ENCODE measurements around the gene TAF4. TPM values are rescaled to one million over a fixed set of nuclear protein-coding genes. Genes with fewer than 3 reads are reported as not detected.

TAF4 gene
- total RNA-seq, 4 donors from 2014 or later, result 12.0 to 19.9 (median 16.2) TPM

DNA sequence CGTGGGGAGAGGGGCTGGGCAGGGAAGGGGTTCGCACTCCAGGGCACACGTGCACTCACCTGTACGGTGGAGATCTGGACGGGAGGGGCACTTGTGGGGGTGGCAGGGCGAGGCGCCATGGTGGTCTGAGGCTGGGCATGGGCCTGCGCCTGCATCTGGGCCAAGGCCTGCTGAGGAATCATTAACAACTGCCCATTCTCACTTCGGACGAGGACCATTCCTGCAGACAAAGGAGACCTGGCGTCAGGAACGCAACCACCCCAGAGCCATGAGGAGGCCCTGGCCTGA, 51.2 kb downstream of the TAF4 start:
- Histone ChIP-seq H3K4me3 (no peak overlapping the region), H3K27me3 (no peaks in the 10 kb centered on the region), H3K27ac (replicated peaks in 1 of 4) (no peak overlapping the region), H3K4me1 (peaks cover 4 to 39% (median 30%) of the 10 kb centered on the region in 4 donors), H3K9me3 (no peaks in the 10 kb centered on the region), H3K36me3 (peaks cover 13 to 42% (median 39%) of the 10 kb centered on the region in 4 donors)
- WGBS, result 88% methylated on average over 11 of the region's 12 CpGs
- no peak for DNase-seq (ENCODE audit: extremely low spot score)
- TF ChIP-seq POLR2AphosphoS5 (IDR thresholded peaks at IDR 0.05), result no peak
- no peak for TF ChIP-seq POLR2A (IDR thresholded peaks at IDR 0.05; ENCODE audit: low read depth)
- no peak for TF ChIP-seq EP300 (IDR thresholded peaks at IDR 0.05)
- TF ChIP-seq, protein P1, sequence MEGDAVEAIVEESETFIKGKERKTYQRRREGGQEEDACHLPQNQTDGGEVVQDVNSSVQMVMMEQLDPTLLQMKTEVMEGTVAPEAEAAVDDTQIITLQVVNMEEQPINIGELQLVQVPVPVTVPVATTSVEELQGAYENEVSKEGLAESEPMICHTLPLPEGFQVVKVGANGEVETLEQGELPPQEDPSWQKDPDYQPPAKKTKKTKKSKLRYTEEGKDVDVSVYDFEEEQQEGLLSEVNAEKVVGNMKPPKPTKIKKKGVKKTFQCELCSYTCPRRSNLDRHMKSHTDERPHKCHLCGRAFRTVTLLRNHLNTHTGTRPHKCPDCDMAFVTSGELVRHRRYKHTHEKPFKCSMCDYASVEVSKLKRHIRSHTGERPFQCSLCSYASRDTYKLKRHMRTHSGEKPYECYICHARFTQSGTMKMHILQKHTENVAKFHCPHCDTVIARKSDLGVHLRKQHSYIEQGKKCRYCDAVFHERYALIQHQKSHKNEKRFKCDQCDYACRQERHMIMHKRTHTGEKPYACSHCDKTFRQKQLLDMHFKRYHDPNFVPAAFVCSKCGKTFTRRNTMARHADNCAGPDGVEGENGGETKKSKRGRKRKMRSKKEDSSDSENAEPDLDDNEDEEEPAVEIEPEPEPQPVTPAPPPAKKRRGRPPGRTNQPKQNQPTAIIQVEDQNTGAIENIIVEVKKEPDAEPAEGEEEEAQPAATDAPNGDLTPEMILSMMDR (IDR thresholded peaks at IDR 0.05), result no peak
- intact Hi-C loops (cut with DNase I), result loop anchor here (5.0 kb wide), 2 partner anchors 123 to 143 kb away; no protein-coding TSS in a partner anchor

DNA sequence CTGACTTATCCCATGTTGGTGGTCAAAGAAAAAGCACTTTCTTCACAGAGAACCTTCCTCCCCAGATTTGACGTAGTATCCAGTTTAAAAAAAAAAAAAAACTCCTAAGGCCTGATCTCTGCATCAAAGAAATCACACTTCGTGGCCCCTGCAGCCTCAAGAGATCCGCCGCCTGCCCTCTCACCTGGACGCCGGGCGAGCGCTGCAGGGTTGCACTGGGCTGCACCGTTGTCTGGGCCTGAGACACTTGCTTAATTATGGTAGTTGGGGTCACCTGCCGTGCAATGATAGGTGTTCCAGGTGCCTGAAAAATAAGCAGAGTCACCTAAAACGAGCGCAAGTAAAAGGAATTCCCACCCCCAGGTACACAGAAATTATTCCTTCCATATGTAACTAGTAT, 53.0 kb downstream of the TAF4 start:
- Histone ChIP-seq H3K4me3 (no peak overlapping the region), H3K9me3 (no peaks in the 10 kb centered on the region), H3K4me1 (peaks cover 0 to 32% (median 27%) of the 10 kb centered on the region in 4 donors), H3K27ac (replicated peaks in 1 of 4) (no peak overlapping the region), H3K27me3 (no peaks in the 10 kb centered on the region), H3K36me3 (peaks cover 26 to 60% (median 56%) of the 10 kb centered on the region in 4 donors)
- WGBS, result 91% methylated on average over 12 of the region's 12 CpGs
- no peak for TF ChIP-seq POLR2A (IDR thresholded peaks at IDR 0.05; ENCODE audit: low read depth)
- no peak for TF ChIP-seq EP300 (IDR thresholded peaks at IDR 0.05)
- TF ChIP-seq, protein P1 (IDR thresholded peaks at IDR 0.05), result no peak
- TF ChIP-seq POLR2AphosphoS5 (IDR thresholded peaks at IDR 0.05), result no peak
- intact Hi-C loops (cut with DNase I), result loop anchor here (5.0 kb wide), 2 partner anchors 125 to 145 kb away; no protein-coding TSS in a partner anchor
- DNase-seq (ENCODE audit: extremely low spot score), result no peak

DNA sequence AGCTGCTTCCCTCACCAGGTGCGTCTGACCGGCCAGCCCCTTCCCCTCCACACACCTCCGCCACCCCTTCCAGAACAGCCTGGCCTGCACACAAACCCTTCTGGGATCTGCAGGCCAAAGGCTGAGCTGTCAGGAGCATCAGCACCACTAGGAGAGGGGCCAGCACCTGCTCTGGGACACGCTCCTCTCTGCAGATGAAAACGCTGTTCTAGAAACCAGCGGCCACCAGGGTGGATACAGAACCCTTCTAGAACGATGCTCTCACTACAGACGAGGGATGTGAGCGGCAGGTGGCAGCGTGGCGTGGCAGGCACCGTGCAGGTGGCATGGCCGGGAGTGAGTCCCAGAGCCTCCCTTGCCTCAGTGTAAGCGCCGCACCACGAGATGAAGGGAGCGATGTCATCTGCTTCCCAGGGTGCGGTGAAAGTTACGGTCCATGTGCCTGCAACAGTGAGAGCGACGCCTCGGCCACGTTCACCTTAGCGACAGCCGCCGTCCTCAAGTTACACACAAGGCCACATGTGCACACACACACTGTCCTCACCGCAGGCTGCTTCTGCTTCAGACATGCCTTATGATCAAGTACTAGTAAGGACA, 53.6 kb downstream of the TAF4 start:
- Histone ChIP-seq H3K27me3 (no peaks in the 10 kb centered on the region), H3K9me3 (no peaks in the 10 kb centered on the region), H3K4me1 (peaks cover 0 to 32% (median 27%) of the 10 kb centered on the region in 4 donors), H3K4me3 (no peak overlapping the region), H3K36me3 (peaks cover 31 to 66% (median 62%) of the 10 kb centered on the region in 4 donors), H3K27ac (replicated peaks in 1 of 4) (no peak overlapping the region)
- WGBS, result 92% methylated on average over 27 of the region's 27 CpGs
- TF ChIP-seq EP300 (IDR thresholded peaks at IDR 0.05) (no peak), POLR2AphosphoS5 (IDR thresholded peaks at IDR 0.05) (no peak), POLR2A (IDR thresholded peaks at IDR 0.05; ENCODE audit: low read depth) (no peak)
- TF ChIP-seq, protein P1 (IDR thresholded peaks at IDR 0.05), result no peak
- intact Hi-C loops (cut with DNase I), result loop anchor here (5.0 kb wide), 2 partner anchors 125 to 145 kb away; no protein-coding TSS in a partner anchor
- DNase-seq (ENCODE audit: extremely low spot score), result no peak

DNA sequence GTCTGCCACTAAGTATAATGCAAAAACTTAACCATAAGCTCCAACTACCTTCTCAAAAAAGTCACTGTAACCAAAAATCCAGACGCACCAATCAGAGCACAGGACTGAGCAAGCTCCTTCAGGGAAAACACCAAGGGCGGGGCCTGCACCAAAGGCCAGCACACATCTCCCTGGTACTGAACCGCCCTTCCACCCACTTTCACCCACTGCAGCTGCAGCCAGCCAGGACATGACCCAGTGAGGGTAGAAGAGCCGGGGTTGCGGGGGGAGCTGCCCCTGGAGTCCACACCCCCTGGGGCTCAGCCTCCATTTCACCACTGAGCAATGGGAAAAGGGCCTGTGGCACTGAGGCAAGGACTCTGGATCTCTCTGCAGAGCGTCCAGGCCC, 54.3 kb downstream of the TAF4 start:
- Histone ChIP-seq H3K4me1 (peaks cover 0 to 31% (median 25%) of the 10 kb centered on the region in 4 donors), H3K9me3 (no peaks in the 10 kb centered on the region), H3K27ac (replicated peaks in 1 of 4) (no peak overlapping the region), H3K4me3 (no peak overlapping the region), H3K27me3 (no peaks in the 10 kb centered on the region), H3K36me3 (peaks cover 34 to 72% (median 67%) of the 10 kb centered on the region in 4 donors)
- intact Hi-C loops (cut with DNase I), result loop anchor here (5.0 kb wide), 2 partner anchors 126 to 146 kb away; no protein-coding TSS in a partner anchor
- 91% methylated on average over 6 of the region's 6 CpGs for WGBS
- no peak for TF ChIP-seq POLR2A (IDR thresholded peaks at IDR 0.05; ENCODE audit: low read depth)
- no peak for TF ChIP-seq EP300 (IDR thresholded peaks at IDR 0.05)
- TF ChIP-seq, protein P1 (IDR thresholded peaks at IDR 0.05), result no peak
- TF ChIP-seq POLR2AphosphoS5 (IDR thresholded peaks at IDR 0.05), result no peak
- DNase-seq (ENCODE audit: extremely low spot score), result no peak
